ENCODE data around the gene SMYD5.
"Not testable (repeated sequence)": the region's sequence is repeated elsewhere in the genome, so short reads cannot be mapped to it uniquely, and the experiment has no call there.

Gene SMYD5

DNA sequence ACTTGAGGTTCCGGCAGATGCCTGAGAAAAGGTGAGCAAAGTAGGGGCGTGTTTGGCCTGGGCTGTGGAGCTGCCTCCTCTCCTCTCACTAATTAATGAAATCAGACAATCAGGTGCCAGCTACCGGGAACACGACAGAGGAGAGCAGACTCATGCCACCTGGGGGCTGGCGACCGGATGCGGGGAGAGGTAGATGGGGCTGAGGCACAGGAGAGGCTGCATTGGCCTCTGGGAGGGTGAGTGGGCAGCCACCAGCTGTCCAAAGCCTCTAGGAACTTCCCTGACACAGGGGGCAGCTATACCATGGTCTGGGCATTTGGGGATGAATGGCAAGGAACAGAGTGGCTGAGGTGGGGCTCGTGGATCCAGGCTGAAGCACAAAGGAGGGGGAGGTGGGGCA lies 45.2 kb downstream of the SMYD5 start:
- no peaks in the 10 kb centered on the region for H3K9me3 ChIP-seq
- intact Hi-C loops (cut with DNase I; ENCODE audit: low total_unique reads) = no loop called here
- peaks cover 0 to under 1% of the 10 kb centered on the region in 2 donors for H3K27me3 ChIP-seq
- no peak overlapping the region for H3K4me3 ChIP-seq
- no peak for DNase-seq
- H3K36me3 ChIP-seq = peaks cover 0 to 23% (median 8%) of the 10 kb centered on the region in 3 donors
- no peaks in the 10 kb centered on the region for H3K4me1 ChIP-seq
- no peak overlapping the region for H3K27ac ChIP-seq
- TF ChIP-seq, protein P1, sequence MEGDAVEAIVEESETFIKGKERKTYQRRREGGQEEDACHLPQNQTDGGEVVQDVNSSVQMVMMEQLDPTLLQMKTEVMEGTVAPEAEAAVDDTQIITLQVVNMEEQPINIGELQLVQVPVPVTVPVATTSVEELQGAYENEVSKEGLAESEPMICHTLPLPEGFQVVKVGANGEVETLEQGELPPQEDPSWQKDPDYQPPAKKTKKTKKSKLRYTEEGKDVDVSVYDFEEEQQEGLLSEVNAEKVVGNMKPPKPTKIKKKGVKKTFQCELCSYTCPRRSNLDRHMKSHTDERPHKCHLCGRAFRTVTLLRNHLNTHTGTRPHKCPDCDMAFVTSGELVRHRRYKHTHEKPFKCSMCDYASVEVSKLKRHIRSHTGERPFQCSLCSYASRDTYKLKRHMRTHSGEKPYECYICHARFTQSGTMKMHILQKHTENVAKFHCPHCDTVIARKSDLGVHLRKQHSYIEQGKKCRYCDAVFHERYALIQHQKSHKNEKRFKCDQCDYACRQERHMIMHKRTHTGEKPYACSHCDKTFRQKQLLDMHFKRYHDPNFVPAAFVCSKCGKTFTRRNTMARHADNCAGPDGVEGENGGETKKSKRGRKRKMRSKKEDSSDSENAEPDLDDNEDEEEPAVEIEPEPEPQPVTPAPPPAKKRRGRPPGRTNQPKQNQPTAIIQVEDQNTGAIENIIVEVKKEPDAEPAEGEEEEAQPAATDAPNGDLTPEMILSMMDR (IDR thresholded peaks at IDR 0.05) = no peak

DNA sequence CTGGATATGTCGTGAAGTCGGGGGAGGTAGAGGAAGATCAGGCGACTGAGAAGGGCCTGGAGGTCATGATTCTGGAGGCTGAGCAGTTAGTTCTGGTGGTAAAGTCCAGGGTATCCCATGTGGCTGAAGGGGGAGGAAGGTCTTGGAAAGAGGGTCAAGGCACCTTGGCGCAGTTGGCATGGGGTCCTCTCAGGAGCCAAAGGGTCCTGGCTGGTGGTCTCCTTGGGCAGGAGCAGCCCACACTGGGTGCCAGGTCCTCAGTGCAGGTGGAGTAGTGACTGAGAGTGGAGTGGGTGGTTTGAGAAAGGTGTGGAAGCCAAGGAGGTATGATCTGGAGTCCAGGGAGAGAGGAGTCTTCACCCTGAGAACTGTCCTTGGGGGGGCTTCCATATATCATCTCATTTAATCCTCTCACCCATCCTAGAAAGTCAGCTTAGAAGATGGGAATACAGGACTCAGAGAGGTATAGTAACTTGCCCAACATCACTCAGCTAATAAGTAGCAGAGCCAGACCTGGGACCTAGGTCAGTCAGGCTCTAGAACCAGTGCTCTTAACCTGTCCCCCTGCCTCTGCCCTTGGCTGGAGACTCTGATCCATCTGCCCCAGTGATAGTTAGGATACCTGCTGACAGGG lies 45.8 kb downstream of the SMYD5 start:
- Histone ChIP-seq H3K27me3 (peaks cover 0 to 6% of the 10 kb centered on the region in 2 donors), H3K27ac (no peak overlapping the region), H3K4me3 (no peak overlapping the region), H3K4me1 (no peaks in the 10 kb centered on the region), H3K9me3 (no peaks in the 10 kb centered on the region), H3K36me3 (peaks cover 0 to 18% (median 3%) of the 10 kb centered on the region in 3 donors)
- no peak for DNase-seq
- intact Hi-C loops (cut with DNase I; ENCODE audit: low total_unique reads) = no loop called here
- TF ChIP-seq, protein P1 (IDR thresholded peaks at IDR 0.05) = no peak

DNA sequence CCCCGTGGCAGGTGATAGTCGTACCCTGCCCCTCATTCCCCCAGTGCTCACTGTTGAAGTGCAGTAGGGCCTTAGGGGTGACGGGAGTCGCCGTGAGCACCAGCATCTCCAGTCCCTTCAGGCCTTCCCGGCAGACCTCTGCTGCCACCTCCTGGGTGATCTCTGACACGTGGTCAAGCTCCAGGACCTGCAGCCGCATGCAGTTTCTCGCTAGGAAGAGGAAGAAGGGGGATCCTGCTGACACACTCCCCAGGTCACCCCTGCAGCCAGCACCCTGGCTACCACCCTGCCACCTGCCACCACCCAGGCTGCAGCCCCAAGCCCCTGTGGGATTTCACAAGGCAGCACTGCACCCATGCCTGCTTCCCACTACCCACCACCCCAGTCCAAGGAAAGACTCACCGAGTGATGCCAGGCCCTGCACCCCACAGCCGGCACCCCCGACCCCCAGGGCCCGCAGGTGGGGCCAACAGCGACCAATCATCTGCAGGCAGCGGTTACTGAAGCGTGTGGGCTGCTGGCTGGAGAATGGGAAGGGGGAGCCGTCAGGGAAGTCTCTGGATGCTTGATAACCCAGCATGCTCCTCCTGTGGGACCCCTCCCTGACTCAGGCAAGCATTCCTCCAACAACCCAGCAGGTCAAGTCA lies 46.4 kb downstream of the SMYD5 start:
- Histone ChIP-seq H3K27me3 (peaks cover 0 to 13% of the 10 kb centered on the region in 2 donors), H3K4me1 (no peaks in the 10 kb centered on the region), H3K9me3 (no peaks in the 10 kb centered on the region), H3K4me3 (no peak overlapping the region), H3K36me3 (peaks cover 0 to 12% (median 0%) of the 10 kb centered on the region in 3 donors), H3K27ac (no peak overlapping the region)
- TF ChIP-seq, protein P1 (IDR thresholded peaks at IDR 0.05) = no peak
- intact Hi-C loops (cut with DNase I; ENCODE audit: low total_unique reads) = no loop called here
- no peak for DNase-seq

DNA sequence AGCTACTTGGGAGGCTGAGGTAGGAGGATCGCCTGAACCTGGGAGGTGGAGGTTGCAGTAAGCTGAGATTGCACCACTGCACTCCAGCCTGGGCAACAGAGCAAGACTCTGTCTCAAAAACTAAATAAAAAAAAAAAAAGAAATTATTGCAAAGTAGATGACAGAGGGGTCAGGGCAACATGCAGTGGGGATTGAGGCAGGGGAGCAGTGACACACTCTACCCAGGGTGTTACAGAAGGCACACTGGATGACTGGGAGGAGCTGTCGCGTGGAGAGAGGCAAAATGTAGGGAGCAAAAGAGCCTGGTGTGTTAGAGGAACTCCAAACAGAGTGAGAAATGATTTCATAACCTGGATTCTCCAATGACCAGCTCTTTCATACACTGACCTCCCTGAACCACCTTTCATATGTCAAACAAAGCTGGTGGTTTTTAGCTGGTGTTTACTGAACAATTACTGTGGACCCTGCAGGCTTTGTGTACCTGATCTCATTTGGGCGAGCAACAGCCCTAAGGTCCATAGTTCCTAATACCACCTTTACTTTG lies 48.1 kb downstream of the SMYD5 start:
- Histone ChIP-seq H3K4me3 (no peak overlapping the region), H3K27me3 (peaks cover 0 to 30% of the 10 kb centered on the region in 2 donors), H3K9me3 (no peaks in the 10 kb centered on the region), H3K36me3 (peaks cover 0 to 12% (median 0%) of the 10 kb centered on the region in 3 donors), H3K27ac (no peak overlapping the region), H3K4me1 (no peaks in the 10 kb centered on the region)
- TF ChIP-seq, protein P1 (IDR thresholded peaks at IDR 0.05) = no peak
- no peak for DNase-seq
- intact Hi-C loops (cut with DNase I; ENCODE audit: low total_unique reads) = no loop called here

DNA sequence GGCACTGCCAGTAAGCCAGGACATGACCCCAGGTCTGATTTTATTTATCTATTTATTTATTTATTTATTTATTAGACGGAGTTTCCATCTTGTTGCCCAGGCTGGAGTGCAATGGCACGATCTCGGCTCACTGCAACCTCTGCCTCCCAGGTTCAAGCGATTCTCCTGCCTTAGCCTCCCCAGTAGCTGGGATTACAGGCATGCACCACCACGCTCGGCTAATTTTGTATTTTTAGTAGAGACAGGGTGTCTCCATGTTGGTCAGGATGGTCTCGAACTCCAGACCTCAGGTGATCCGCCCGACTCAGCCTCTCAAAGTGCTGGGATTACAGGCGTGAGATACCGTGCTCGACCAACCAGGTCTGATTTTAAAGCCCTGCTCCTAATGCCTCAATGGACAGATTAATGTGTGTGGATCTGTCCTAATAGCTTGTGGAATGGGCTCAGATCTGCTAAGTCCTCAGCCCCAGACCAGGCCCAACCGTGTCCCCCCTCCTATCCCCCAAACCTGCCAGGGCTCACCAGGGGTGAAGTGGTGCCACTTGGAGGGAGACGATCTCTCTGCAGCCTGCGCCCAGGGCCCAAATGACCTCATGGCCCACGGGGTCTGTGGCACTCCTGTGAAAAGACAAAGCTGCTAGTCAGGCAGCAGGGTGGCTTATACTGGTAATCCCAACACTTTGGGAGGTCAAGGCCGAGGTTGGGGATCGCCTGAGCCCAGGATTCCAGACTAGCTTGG lies 48.8 kb downstream of the SMYD5 start:
- H3K27ac ChIP-seq; intact Hi-C loops (cut with DNase I; ENCODE audit: low total_unique reads); DNase-seq; H3K4me3 ChIP-seq; H3K4me1 ChIP-seq; H3K9me3 ChIP-seq: not testable (repeated sequence)
- peaks cover 0 to 37% of the 10 kb centered on the region in 2 donors for H3K27me3 ChIP-seq
- H3K36me3 ChIP-seq = peaks cover 0 to 12% (median 0%) of the 10 kb centered on the region in 3 donors
